Measurements from ENCODE around the gene PI16.

PI16 gene

DNA sequence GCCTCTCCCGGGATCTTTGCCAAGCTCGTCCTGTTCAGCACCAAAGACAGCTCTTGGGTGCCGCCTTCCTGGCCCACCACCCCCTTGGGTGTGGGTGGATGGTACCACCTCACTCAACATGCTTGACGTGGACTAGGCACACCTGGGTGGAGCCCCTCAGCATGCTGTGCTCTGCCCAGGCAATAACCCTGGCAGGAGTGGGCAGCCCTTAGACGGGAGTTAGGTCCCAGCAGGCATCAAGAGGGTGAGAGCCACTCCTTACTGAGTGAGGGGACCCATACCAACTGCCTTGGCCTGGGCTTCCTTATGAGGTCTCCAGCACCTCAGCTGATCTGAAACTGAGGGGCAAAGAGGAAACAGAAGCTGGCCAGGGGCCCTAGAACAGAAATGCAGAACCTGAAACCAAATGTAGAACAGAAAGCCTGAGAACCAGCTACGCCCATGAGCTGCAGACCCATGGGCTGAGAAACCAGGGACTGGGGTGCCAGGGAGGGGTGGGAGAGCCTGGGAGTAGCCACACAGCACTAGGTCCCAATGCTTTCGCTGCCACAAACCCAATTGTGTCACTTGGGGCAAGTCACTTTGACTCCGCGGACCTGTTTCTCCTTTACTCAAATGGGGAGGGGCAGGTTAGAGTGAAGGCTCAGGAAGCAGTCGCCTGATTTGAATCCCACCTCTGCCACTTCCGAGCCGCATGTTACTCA lies 53.0 kb downstream of the PI16 start:
- Histone ChIP-seq H3K27ac (peak overlapping the region in 9 of 11 experiments; percentile 33 to 80 (median 62); a peak in 15 of 22 replicates), H4K20me1 (peaks cover 0 to 36% (median 0%) of the 10 kb centered on the region in 11 experiments; a peak in 4 of 22 replicates), H3K4me2 (peak overlapping the region; percentile 86 to 99 (median 96)), H3K27me3 (no peaks in the 10 kb centered on the region), H3K9ac (peak overlapping the region in 8 of 11 experiments; percentile 4 to 78 (median 54); a peak in 11 of 22 replicates), H3K36me3 (peaks cover 0 to 35% (median 0%) of the 10 kb centered on the region in 11 experiments; a peak in 5 of 22 replicates), H3K4me1 (peaks cover 76 to 99% (median 91%) of the 10 kb centered on the region in 10 experiments), H3K9me3 (replicated peaks in 1 of 11) (no peaks in the 10 kb centered on the region), H3K4me3 (peak overlapping the region in 6 of 10 experiments; percentile 52 to 70 (median 62); a peak in 10 of 20 replicates)
- no peak for TF ChIP-seq Cebpa-rat (IDR thresholded peaks at IDR 0.05)

DNA sequence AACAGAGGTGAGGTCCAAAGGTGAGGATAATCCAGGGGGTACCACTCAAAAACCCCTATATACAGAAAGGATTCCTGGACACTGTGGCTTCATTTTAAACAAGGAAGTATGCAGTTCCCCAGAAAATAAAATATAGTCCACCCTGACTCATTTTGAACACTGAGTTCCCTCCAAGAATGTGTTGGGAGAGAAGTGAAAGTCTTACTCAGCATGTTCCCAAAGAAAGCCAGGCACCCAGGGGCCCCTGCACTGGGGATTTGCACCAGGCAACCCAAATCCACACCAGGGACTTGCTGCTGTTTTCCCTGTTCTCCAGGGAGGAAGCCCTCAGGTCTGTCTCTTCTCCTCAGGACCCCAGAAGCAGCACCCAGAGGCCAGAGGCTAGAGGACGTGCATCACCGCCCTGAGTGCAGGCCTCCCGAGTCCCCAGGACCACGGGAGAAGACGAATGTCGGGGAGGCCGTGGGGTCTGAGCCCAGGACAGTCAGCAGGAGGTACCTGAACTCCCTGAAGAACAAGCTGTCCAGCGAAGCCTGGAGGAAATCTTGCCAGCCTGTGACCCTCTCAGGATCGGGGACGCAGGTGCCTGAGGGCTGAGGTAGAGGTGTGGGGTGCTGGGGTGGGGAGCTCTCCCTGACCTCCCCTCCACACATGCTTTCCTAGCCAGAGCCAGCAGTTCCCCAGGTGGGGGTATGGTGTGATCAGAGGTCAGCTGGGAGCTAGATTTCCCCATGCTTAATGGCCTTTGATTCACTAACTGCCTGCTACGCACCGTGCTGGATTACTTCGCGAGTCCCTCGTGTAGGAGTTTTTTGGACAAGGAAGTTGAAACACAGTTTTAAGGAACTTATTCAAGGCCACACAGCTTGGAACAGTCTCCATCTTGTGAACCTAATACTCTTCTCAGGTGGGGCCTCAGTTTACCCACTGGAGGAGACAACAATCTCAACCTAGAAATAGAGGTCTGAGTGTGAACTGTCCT lies 54.2 kb downstream of the PI16 start:
- Histone ChIP-seq H3K27me3 (no peaks in the 10 kb centered on the region), H3K4me3 (peak overlapping the region in 5 of 10 experiments; percentile 13 to 68 (median 60); a peak in 7 of 20 replicates), H3K9me3 (replicated peaks in 1 of 11) (no peaks in the 10 kb centered on the region), H3K4me1 (peaks cover 63 to 87% (median 81%) of the 10 kb centered on the region in 10 experiments), H3K9ac (peak overlapping the region in 6 of 11 experiments; percentile 1 to 72 (median 54); a peak in 7 of 22 replicates), H3K27ac (peak overlapping the region in 5 of 11 experiments; percentile 35 to 80 (median 73); a peak in 9 of 22 replicates), H3K4me2 (peak overlapping the region; percentile 86 to 99 (median 96)), H4K20me1 (peaks cover 0 to 45% (median 0%) of the 10 kb centered on the region in 11 experiments; a peak in 4 of 22 replicates), H3K36me3 (peaks cover 0 to 48% (median 0%) of the 10 kb centered on the region in 11 experiments; a peak in 7 of 22 replicates)
- TF ChIP-seq Cebpa-rat (IDR thresholded peaks at IDR 0.05), result no peak

DNA sequence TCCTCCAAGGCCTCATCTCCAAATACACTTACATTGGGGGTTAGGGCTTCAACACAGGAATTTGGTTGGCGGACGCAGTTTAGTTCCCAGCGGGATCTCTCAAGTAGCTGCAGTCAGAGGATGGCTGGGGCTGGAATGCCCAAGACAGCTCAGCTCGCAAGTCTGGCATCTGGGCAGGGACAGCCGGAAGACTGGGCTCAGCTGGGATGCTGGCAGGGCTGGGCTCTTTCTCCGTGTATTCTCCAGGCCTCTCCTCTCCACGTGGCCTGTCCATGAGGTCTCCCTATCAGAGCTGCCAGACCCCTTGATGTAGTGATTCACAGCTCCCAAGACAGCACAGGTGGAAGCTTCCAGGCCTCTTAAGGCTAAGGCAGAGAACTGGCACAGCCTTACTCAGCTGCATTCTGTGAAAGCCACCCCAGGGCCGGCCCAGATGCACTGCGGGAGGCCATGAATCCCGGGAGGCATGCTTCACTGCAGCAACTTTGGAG lies 55.9 kb downstream of the PI16 start:
- Histone ChIP-seq H4K20me1 (peaks cover 0 to 45% (median 0%) of the 10 kb centered on the region in 11 experiments; a peak in 4 of 22 replicates), H3K9ac (no peak overlapping the region; a peak in 1 of 22 replicates), H3K27ac (no peak overlapping the region), H3K36me3 (peaks cover 0 to 65% (median 0%) of the 10 kb centered on the region in 11 experiments; a peak in 7 of 22 replicates), H3K4me2 (peak overlapping the region in 6 of 11 experiments; percentile 5 to 98 (median 93); a peak in 9 of 22 replicates), H3K4me1 (peaks cover 47 to 70% (median 64%) of the 10 kb centered on the region in 10 experiments), H3K9me3 (replicated peaks in 1 of 11) (no peaks in the 10 kb centered on the region), H3K4me3 (no peak overlapping the region), H3K27me3 (no peaks in the 10 kb centered on the region)
- no peak for TF ChIP-seq Cebpa-rat (IDR thresholded peaks at IDR 0.05)

DNA sequence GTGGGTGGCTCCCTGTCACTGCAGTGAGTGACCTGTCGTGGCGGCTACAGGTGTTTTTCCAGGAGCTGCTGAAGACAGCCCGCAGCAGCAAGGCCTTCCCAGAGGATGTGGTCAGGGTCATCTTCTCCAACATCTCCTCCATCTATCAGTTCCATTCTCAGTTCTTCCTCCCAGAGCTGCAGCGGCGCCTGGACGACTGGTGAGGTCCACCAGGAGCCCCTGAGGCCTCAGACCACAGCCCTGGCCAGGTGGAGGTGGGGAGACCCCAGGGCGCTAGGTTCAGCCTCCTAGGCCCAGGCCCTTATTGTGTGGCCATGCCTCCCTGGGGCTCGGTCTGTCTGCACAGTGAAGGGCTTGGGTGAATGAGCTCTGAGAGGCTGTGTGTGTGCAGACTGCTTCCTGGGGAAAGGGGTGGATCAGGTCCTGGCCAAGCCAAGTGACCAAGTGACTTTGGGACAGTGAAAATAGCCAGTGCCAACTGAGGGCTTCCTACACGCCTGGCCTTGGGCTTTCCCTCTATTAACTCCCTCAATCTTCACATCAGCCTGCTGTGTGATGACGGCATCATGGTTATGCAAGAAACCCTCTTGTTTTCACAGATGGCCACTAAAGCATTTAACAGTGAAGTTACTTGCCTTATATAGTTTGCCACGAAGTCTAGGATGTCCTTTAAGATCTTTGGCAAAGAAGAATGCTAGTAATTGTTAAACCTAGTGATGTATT lies 57.3 kb downstream of the PI16 start:
- Histone ChIP-seq H3K9ac (peak overlapping the region in 2 of 11 experiments; percentile 10 to 11; a peak in 2 of 22 replicates), H4K20me1 (peaks cover 0 to 45% (median 0%) of the 10 kb centered on the region in 11 experiments; a peak in 4 of 22 replicates), H3K4me1 (peaks cover 33 to 58% (median 51%) of the 10 kb centered on the region in 10 experiments), H3K9me3 (replicated peaks in 1 of 11) (no peaks in the 10 kb centered on the region), H3K4me2 (peak overlapping the region in 10 of 11 experiments; percentile 27 to 98 (median 46); a peak in 17 of 22 replicates), H3K36me3 (peaks cover 0 to 76% (median 0%) of the 10 kb centered on the region in 11 experiments; a peak in 7 of 22 replicates), H3K27ac (no peak overlapping the region; a peak in 1 of 22 replicates), H3K4me3 (no peak overlapping the region), H3K27me3 (no peaks in the 10 kb centered on the region)
- TF ChIP-seq Cebpa-rat (IDR thresholded peaks at IDR 0.05), result no peak

DNA sequence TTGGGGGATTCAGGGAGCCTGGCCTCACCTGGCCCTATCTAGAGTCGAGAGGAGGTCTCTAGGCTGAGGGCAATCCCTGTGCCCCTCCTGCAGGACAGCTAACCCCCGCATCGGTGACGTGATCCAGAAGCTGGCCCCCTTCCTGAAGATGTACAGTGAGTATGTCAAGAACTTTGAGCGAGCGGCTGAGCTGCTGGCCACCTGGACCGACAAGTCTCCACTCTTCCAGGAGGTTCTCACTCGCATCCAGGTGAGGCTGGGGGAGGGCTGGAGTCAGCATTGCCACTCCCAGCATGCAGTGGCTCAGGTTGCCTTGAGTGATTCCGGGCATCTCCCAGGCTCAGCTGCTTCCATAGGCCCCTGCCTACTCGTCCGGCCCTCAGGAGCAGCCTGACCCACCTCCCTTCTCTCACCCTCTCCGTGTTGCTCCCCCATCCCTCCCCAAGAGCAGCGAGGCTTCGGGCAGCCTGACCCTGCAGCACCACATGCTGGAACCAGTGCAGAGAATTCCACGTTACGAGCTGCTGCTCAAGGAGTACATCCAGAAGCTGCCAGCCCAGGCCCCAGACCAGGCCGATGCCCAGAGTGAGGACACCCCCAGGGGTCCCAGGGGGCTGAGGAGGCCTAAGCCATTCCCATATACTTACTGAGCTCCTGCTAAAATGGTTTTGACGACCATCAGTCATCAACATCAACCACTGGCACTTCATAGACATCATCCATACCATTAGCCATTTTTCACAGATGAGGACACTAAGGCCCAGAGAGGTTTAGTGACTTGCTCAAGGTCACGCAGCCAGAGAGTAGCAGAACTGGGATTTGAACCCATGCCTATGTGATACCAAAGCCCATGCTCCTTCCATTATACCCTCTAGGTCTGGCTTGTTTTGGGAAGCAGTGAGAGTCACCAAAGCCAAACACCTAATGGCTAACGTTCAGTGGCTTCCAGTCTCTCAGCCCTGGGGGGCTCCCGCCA lies 59.3 kb downstream of the PI16 start:
- Histone ChIP-seq H3K27me3 (no peaks in the 10 kb centered on the region), H4K20me1 (peaks cover 0 to 42% (median 0%) of the 10 kb centered on the region in 11 experiments; a peak in 3 of 22 replicates), H3K9ac (no peak overlapping the region), H3K9me3 (replicated peaks in 1 of 11) (no peaks in the 10 kb centered on the region), H3K4me3 (no peak overlapping the region), H3K27ac (no peak overlapping the region; a peak in 1 of 22 replicates), H3K4me2 (no peak overlapping the region), H3K4me1 (peaks cover 30 to 58% (median 47%) of the 10 kb centered on the region in 10 experiments), H3K36me3 (peaks cover 0 to 85% (median 0%) of the 10 kb centered on the region in 11 experiments; a peak in 7 of 22 replicates)
- TF ChIP-seq Cebpa-rat (IDR thresholded peaks at IDR 0.05), result no peak

All from BLaER1 treated with 17β-estradiol and CSF1 and Interleukin-3, amounts not matched to agents 10 nM and 100 nM (cell line).